HG03025 (cell line): Measurements from ENCODE around the gene PPP2R5D.
"Not testable (repeated sequence)": the region's sequence is repeated elsewhere in the genome, so short reads cannot be mapped to it uniquely, and the experiment has no call there.

Experiments used
- ATAC-seq: cut with Tn5 transposase; IDR thresholded peaks from one replicate; pipeline ENCODE4 v1.9.1; 2021; ENCODE audit warnings: mild to moderate bottlenecking, moderate library complexity; ENCODE audit not compliant: unreplicated experiment, low FRiP score

The PPP2R5D gene

GRCh38 chr6:42988486-42989020 lies 4.2 kb downstream of the PPP2R5D start:
- no peak for ATAC-seq

- ATAC-seq, result no peak
Measured at GRCh38 chr6:42989923-42990322, 5.6 kb downstream of the PPP2R5D start.

GRCh38 chr6:42993445-42993844 lies 9.1 kb downstream of the PPP2R5D start:
- ATAC-seq, result no peak

- ATAC-seq, result no peak
Measured at GRCh38 chr6:42996513-42996912, 12.1 kb downstream of the PPP2R5D start.

GRCh38 chr6:42998205-42998604 lies 13.8 kb downstream of the PPP2R5D start:
- not testable (repeated sequence) for ATAC-seq

GRCh38 chr6:43001843-43002242 lies 17.5 kb downstream of the PPP2R5D start:
- ATAC-seq, result no peak

GRCh38 chr6:43005844-43006243 lies 21.5 kb downstream of the PPP2R5D start:
- ATAC-seq, result no peak

- no peak for ATAC-seq
Measured at GRCh38 chr6:43006251-43006650, 21.9 kb downstream of the PPP2R5D start.

- no peak for ATAC-seq
Measured at GRCh38 chr6:43007126-43007525, 22.8 kb downstream of the PPP2R5D start.

- no peak for ATAC-seq
Measured at GRCh38 chr6:43009124-43009523, 24.8 kb downstream of the PPP2R5D start.

GRCh38 chr6:43011207-43011606 lies 26.8 kb downstream of the PPP2R5D start:
- ATAC-seq, result no peak

GRCh38 chr6:43012364-43012763 lies 28.0 kb downstream of the PPP2R5D start:
- ATAC-seq, result no peak

- no peak for ATAC-seq
Measured at GRCh38 chr6:43013097-43013842, 28.9 kb downstream of the PPP2R5D start.

GRCh38 chr6:43013843-43014433 lies 29.6 kb downstream of the PPP2R5D start, which contains the start of the genes KLHDC3 and MEA1:
Gene KLHDC3, plus strand, starts transcription at chr6:43014249. Its CDS starts 2,944 bp downstream, at chr6:43017193.
Gene MEA1, minus strand, starts transcription at chr6:43013946. Its CDS starts 133 bp downstream, at chr6:43013813.
- ATAC-seq, result peak; percentile 89

GRCh38 chr6:43014434-43014909 lies 30.1 kb downstream of the PPP2R5D start:
- no peak for ATAC-seq

- no peak for ATAC-seq
Measured at GRCh38 chr6:43016176-43016942, 32.0 kb downstream of the PPP2R5D start.

GRCh38 chr6:43016943-43017334 lies 32.6 kb downstream of the PPP2R5D start:
- no peak for ATAC-seq

- ATAC-seq, result no peak
Measured at GRCh38 chr6:43019152-43019551, 34.8 kb downstream of the PPP2R5D start.

GRCh38 chr6:43020052-43020705 lies 35.8 kb downstream of the PPP2R5D start:
- no peak for ATAC-seq

GRCh38 chr6:43020847-43021246 lies 36.5 kb downstream of the PPP2R5D start:
- no peak for ATAC-seq
